IPS-15b (cell line): ENCODE results near the gene HOXC4.

Experiments used
- H3K27me3 ChIP-seq: one replicate; pipeline ENCODE4 v1.6.1; 2013; ENCODE audit warnings: low read length; ENCODE audit not compliant: control insufficient read depth, insufficient read depth
- H3K36me3 ChIP-seq: one replicate; pipeline ENCODE4 v1.6.1; 2013; ENCODE audit warnings: low read length; ENCODE audit not compliant: control insufficient read depth, insufficient read depth
- H3K4me1 ChIP-seq: one replicate; pipeline ENCODE4 v1.6.1; 2013; ENCODE audit warnings: mild to moderate bottlenecking, low read length; ENCODE audit not compliant: control insufficient read depth, insufficient read depth
- H3K4me3 ChIP-seq: one replicate; pipeline ENCODE4 v1.5.1; 2013; ENCODE audit warnings: low read depth, low read length
- H3K9ac ChIP-seq: one replicate; pipeline ENCODE4 v1.6.1; 2013; ENCODE audit warnings: low read depth, mild to moderate bottlenecking, low read length
- H3K9me3 ChIP-seq: one replicate; pipeline ENCODE4 v1.6.1; 2013; ENCODE audit warnings: mild to moderate bottlenecking, low read length; ENCODE audit not compliant: control insufficient read depth, insufficient read depth

The HOXC4 gene

DNA sequence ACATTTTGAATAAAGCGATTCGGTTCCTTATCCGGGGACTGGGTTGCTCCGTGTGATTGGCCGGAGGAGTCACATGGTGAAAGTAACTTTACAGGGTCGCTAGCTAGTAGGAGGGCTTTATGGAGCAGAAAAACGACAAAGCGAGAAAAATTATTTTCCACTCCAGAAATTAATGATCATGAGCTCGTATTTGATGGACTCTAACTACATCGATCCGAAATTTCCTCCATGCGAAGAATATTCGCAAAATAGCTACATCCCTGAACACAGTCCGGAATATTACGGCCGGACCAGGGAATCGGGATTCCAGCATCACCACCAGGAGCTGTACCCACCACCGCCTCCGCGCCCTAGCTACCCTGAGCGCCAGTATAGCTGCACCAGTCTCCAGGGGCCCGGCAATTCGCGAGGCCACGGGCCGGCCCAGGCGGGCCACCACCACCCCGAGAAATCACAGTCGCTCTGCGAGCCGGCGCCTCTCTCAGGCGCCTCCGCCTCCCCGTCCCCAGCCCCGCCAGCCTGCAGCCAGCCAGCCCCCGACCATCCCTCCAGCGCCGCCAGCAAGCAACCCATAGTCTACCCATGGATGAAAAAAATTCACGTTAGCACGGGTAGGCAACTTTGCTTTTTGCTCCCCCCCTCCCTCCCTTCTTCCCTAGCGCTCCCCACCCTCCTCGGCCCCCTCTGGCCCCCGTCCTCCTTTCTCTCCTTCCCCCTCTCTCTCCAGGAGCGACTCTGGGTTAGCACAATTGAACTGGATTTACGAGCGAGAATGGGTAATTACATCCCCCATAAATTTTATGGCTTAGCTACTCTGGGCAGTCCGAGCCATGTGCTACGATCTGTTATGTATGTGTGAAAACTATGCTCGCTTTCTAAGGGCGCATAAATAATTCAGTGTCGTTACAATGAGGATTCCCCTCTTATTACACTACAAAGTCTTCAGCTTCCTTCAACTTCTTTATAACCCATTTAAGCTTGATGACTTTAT, at the start of gene HOXC4:
Gene HOXC4, plus strand, starts transcription at position 85 of the 991 bp plus-strand sequence. Its CDS starts 88 bp downstream, at position 173.
- Histone ChIP-seq H3K4me1 (peaks cover 18% of the 10 kb centered on the region), H3K9me3 (no peaks in the 10 kb centered on the region), H3K9ac (no peak within 1 kb of the TSS), H3K36me3 (no peaks in the 10 kb centered on the region), H3K4me3 (peak within 1 kb of the TSS; percentile 35), H3K27me3 (peaks cover 99% of the 10 kb centered on the region)

DNA sequence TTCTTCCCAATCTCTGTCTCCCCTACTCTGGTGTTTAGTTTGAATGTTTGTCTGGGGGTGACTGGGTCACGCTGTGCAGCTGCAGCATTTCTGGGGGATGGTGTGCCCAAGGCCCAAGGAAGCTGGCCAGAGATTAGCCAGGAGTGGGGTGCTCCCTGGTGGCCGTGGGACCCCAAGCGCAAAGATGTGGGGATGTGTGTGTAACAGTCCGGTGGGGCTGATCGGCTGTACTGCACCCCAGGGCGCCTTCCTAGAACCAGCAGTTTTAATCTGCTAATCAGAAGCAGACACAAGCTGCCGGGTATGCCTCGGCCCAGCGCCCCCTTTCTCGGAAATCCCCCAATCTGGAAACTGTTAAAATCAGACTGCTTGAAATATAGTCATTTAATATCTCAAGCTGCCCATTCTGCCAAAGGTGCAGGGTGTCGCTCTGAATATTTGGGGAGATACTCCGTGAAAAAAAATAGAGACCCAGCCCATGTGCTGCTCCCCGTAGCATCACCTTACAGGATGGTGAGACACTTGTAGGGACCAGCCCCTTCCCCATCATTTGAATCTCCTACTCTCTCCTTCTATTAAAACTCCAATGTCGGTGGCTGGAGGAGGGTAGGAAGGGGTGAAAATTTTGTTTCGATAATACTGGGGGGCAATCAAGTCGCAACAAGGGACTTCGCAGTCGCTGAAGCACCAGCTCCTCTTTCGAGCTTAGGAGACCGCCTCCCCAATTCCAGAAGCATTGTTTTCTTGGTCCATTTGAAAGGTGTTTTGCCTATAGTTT, 49.4 kb upstream of the HOXC4 start:
- peaks cover 95% of the 10 kb centered on the region for H3K27me3 ChIP-seq
- no peaks in the 10 kb centered on the region for H3K36me3 ChIP-seq
- H3K9me3 ChIP-seq = no peaks in the 10 kb centered on the region
- H3K4me1 ChIP-seq = no peaks in the 10 kb centered on the region
- H3K4me3 ChIP-seq = peak overlapping the region; percentile 8
- H3K9ac ChIP-seq = no peak overlapping the region

DNA sequence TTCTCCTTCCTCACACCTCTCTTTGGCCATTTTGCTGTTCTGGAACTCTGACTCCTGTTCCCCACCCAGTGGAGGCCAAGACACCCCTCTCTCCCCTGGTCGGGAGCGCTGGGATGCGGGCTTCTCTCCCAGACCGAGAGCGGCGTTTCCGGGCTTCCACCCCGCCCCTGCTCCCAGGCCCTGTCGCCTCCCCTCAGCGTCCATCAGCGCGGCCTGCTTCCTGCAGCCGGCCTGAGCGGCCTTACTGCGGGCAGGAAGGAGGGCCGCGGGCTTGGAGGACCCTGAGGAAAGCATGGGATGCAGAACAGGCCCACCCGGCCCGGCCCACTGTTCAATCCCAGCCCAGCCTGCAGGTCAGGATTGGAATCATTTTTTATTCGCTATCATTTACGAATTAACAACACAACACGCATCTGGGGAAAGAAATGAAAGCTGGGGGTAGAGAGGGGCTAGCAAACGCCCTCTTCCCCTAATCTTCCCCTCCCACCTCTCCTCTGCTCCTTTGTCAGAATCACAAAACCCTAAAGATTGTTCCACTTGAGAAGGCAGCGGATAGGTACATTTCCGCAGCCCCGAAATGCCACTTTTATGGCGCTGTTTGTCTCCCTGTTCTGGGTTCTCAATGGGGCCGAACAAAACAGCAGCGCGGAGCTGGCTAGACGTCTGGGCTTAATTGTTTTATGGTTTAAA, 48.6 kb upstream of the HOXC4 start:
- no peaks in the 10 kb centered on the region for H3K9me3 ChIP-seq
- no peaks in the 10 kb centered on the region for H3K4me1 ChIP-seq
- peaks cover 95% of the 10 kb centered on the region for H3K27me3 ChIP-seq
- peak overlapping the region; percentile 18 for H3K4me3 ChIP-seq
- H3K9ac ChIP-seq = no peak overlapping the region
- H3K36me3 ChIP-seq = no peaks in the 10 kb centered on the region

DNA sequence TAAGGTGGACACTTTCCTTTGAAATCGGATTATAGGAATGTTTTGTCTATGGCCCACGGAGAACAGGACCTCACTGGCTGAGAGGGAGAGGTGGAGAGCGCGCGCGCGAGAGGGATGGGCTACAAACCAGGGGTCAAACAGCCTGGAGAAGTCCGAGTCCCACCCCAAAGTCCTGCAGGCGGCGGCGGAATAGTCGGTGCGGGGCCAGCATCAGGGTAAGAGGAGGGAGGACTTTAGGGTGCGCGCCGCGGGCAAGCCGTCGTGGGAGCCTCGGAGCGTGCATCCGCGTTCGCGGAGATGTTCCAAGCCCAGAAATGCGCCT, 48.1 kb upstream of the HOXC4 start:
- Histone ChIP-seq H3K4me1 (no peaks in the 10 kb centered on the region), H3K4me3 (peak overlapping the region; percentile 18), H3K36me3 (no peaks in the 10 kb centered on the region), H3K27me3 (peaks cover 95% of the 10 kb centered on the region), H3K9me3 (no peaks in the 10 kb centered on the region), H3K9ac (no peak overlapping the region)

DNA sequence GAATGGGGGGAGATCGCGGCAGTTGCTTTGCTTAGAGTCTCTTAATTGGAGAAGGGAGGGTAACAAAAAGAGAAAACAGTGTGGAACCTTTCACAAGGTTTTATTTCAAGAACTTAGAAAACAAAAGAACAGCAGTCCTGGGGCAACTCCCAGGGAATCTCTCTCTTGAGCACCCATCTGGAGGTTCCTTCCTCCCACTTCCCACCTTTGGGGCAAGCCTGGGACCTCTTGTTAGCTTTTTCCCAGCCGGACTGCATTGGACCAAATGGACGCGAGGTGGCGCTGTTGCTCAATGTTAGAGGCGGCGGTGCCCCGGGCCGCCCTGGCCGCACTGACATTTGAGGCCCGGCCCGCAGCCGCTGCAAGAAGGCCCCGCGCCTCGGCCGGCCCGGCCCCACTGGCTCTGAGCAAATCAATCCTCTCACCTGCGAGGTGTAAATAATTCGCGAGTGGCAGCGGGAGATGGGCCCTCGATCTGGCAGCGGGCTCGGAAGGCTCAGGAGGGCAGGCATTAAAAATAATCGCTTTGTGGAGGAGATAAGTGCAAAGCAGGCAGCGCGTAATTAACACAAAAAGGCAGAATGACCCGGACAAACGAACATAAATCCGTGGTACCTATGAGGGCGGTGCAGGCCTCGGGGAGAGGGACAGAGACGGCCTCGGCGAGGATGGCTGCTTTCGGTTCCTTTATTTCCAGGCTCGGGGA, 47.6 kb upstream of the HOXC4 start:
- Histone ChIP-seq H3K9me3 (no peaks in the 10 kb centered on the region), H3K27me3 (peaks cover 95% of the 10 kb centered on the region), H3K4me1 (no peaks in the 10 kb centered on the region), H3K9ac (no peak overlapping the region), H3K4me3 (peak overlapping the region; percentile 32), H3K36me3 (no peaks in the 10 kb centered on the region)

DNA sequence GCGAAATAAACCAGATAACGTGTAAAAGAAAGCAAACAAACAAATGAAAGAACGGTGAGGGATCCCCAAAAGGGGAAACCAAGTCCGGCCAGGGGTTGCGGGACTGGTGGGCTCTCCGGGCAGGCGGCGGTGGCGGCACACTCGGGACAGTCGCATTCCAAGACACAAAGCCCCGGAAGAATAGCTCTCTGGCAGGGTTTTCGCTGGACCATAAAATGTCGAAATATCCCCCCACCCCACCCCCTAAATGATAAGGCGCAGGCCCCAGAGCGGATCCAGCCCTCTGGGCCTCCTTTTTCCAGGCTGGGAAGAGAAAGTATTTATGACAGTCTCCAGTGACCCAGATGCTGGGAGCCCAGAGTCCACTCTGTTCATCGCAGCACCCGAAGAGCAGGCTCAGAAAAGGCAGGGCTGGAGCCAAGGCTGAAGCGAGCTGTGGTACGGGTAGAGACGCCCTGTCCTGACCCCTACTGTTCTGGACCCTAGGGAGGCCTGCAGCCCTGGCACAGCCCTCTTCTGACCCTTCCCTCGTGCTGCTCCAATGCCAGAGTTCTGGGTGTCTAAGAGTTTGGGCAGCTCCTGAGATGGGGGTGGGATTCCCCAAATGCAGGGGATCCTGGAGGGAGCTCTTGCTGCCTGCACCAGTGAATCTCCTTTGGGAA, 46.9 kb upstream of the HOXC4 start:
- Histone ChIP-seq H3K36me3 (no peaks in the 10 kb centered on the region), H3K9ac (no peak overlapping the region), H3K9me3 (no peaks in the 10 kb centered on the region), H3K27me3 (peaks cover 95% of the 10 kb centered on the region), H3K4me3 (peak overlapping the region; percentile 32), H3K4me1 (no peaks in the 10 kb centered on the region)

DNA sequence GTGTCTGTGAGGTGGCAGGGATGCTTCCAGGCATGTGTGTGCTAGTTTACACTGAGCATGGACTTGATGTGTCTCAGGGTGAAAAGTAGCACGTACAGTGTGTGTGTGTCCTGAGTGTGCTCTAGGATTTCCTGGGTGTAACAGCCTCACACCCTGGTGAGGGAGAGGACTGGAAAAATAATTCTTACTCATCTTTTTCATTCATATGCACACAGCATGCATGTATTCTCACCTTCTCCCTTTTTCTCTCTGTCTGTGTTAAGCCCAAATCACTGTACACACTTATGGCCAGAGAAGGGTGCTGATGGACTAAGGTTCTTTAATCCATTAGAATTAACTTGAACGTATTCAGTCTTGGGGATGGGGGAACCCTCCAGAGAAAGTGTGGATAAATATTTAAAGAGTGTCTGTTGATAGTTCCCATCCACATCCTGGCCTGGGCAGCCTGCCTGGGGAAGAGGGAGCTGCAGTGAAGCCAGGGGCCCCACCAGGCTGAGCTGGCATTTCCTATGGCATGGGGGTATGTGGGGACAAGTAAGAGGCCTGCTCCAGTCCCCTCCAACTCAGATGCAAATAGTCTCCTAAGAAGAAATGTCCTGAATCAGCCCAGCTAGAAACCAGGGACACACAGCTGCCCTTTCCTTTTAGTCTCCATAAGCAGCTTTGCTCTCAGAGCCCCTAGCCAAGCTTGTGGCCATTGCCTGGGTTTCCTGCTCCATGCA, 45.9 kb upstream of the HOXC4 start:
- Histone ChIP-seq H3K9ac (no peak overlapping the region), H3K36me3 (no peaks in the 10 kb centered on the region), H3K4me3 (peak overlapping the region; percentile 32), H3K9me3 (no peaks in the 10 kb centered on the region), H3K4me1 (no peaks in the 10 kb centered on the region), H3K27me3 (peaks cover 95% of the 10 kb centered on the region)

DNA sequence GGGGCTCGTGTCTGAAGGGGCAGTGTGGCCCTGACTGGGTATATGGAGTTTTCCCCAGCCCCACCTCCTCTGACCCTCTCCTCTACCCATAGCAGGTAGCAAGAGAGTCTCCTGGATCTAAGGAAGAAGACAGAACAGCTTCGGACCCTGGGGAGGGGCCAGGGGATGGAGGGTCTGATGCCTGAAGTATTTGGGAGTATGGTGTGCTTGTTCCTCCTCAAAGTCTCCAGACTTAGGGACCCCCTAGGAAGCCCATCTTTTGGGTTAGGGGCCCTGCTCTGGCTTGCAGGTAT, 45.4 kb upstream of the HOXC4 start:
- no peaks in the 10 kb centered on the region for H3K36me3 ChIP-seq
- no peak overlapping the region for H3K4me3 ChIP-seq
- H3K27me3 ChIP-seq = peaks cover 95% of the 10 kb centered on the region

DNA sequence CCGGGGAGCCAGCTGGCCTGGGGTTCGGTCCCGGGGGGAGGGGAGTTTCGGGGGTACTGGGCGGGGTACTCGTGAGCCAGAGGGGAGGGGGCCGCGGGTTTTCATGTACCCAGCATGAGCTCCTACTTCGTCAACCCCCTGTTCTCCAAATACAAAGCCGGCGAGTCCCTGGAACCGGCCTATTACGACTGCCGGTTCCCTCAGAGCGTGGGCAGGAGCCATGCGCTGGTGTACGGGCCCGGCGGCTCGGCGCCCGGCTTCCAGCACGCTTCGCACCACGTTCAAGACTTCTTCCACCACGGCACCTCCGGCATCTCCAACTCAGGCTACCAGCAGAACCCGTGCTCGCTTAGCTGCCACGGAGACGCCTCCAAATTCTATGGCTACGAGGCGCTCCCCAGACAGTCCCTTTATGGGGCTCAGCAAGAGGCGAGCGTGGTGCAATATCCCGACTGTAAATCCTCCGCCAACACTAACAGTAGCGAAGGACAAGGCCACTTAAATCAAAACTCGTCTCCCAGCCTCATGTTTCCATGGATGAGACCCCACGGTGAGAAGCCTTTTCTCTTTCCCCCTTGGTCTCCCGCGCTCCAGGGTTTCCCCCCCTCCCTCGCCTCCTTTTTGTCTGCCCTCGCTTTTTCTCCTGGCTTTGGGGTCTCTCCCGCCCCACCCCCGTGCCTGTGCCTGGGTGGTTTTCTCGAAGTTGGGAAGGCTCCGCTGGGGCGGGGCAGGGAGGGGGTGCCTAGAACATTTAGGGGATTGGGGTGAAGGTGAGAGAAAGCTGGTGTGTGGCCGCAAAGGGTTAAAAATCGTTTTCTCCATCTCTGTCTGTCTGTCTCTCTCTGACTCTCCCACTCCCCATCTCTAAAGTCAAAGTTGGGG, 44.2 kb upstream of the HOXC4 start:
- Histone ChIP-seq H3K4me1 (no peaks in the 10 kb centered on the region), H3K27me3 (peaks cover 95% of the 10 kb centered on the region), H3K9ac (no peak overlapping the region), H3K9me3 (no peaks in the 10 kb centered on the region), H3K4me3 (peak overlapping the region; percentile 32), H3K36me3 (no peaks in the 10 kb centered on the region)

More for the DNA sequence above, 45.4 kb upstream of the HOXC4 start:
- Histone ChIP-seq H3K9me3 (no peaks in the 10 kb centered on the region), H3K4me1 (no peaks in the 10 kb centered on the region), H3K9ac (no peak overlapping the region)
